Nephron (organoid): ENCODE results near the gene ECE2.

Experiments
- H3K27ac Mint-ChIP-seq, 3 experiments: 2 replicates each; pipeline ENCODE4 v1.8.0; 2020; ENCODE audit warnings: mixed read lengths in 3 of 3, mild to moderate bottlenecking in 2 of 3, moderate library complexity in 1 of 3
- H3K27me3 Mint-ChIP-seq: 2 replicates; pipeline ENCODE4 v1.8.0; 2021; ENCODE audit warnings: low read depth, mild to moderate bottlenecking, moderate library complexity, mixed read lengths
- H3K36me3 Mint-ChIP-seq: 2 replicates; pipeline ENCODE4 v1.8.0; 2020; ENCODE audit warnings: low read depth, mixed read lengths
- H3K4me1 Mint-ChIP-seq: 2 replicates; pipeline ENCODE4 v1.8.0; 2020; ENCODE audit warnings: mixed read lengths
- H3K4me3 Mint-ChIP-seq, 3 experiments: 2 replicates each; pipeline ENCODE4 v1.8.0; 2020; ENCODE audit warnings: mild to moderate bottlenecking in 3 of 3, mixed read lengths in 3 of 3, moderate library complexity in 2 of 3
- H3K9me3 Mint-ChIP-seq: 2 replicates; pipeline ENCODE4 v1.8.0; 2020; ENCODE audit warnings: mixed read lengths
- TF ChIP-seq, protein P1 (sequence below), 3 experiments: fragments of 200-600 bp; sonication (generic); IDR thresholded peaks; one replicate each; pipeline ENCODE4 v1.5.0; 2021; ENCODE audit warnings: antibody characterized with exemption in 3 of 3; ENCODE audit not compliant: unreplicated experiment in 3 of 3

Gene ECE2

DNA sequence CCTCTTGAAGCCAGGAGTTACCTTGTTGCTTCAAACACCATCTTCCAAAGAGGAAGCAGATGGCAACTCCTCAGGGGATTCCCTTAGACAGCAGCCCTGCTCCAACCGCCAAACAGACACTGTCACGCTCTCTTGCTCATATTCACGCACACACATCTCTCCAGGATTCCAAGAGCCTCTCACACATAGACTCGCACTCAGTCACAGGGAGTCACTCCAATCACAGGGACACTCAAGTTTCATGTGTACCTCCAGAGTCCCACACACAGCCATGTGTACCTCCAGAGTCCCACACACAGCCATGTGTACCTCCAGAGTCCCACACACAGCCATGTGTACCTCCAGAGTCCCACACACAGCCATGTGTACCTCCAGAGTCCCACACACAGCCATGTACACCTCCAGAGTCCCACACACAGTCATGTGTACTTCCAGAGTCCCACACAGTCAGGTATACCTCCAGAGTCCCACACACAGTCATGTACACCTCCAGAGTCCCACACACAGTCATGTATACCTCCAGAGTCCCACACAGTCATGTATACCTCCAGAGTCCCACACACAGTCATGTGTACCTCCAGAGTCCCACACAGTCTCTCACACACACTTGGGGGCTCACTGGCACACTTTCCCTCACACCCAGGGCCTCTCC is 40.3 kb upstream of the ECE2 start:
- TF ChIP-seq, protein P1, sequence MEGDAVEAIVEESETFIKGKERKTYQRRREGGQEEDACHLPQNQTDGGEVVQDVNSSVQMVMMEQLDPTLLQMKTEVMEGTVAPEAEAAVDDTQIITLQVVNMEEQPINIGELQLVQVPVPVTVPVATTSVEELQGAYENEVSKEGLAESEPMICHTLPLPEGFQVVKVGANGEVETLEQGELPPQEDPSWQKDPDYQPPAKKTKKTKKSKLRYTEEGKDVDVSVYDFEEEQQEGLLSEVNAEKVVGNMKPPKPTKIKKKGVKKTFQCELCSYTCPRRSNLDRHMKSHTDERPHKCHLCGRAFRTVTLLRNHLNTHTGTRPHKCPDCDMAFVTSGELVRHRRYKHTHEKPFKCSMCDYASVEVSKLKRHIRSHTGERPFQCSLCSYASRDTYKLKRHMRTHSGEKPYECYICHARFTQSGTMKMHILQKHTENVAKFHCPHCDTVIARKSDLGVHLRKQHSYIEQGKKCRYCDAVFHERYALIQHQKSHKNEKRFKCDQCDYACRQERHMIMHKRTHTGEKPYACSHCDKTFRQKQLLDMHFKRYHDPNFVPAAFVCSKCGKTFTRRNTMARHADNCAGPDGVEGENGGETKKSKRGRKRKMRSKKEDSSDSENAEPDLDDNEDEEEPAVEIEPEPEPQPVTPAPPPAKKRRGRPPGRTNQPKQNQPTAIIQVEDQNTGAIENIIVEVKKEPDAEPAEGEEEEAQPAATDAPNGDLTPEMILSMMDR (IDR thresholded peaks at IDR 0.05; ENCODE audit: unreplicated experiment in 3 of 3) = no peak
- Mint-ChIP-seq H3K4me3 (no peak overlapping the region), H3K27me3 (peaks cover 61% of the 10 kb centered on the region), H3K36me3 (no peaks in the 10 kb centered on the region), H3K27ac (no peak overlapping the region), H3K4me1 (peaks cover 8% of the 10 kb centered on the region), H3K9me3 (no peaks in the 10 kb centered on the region)

DNA sequence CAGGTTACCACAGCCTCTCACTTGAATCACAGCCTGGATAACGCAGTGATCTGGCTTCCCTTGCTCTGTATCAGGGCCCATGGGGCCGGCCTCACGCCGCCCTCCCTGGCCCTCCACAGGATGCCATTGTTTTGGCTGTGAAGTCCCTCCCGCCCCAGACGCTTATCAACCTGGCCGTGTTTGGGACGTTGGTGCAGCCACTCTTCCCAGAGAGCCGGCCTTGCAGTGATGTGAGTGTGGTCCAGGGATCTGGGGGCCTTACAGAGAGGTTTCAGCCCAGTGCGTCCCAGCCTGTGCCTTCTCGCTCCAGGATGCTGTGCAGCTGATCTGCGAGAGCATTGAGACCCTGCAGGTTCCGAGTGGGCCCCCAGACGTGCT is 39.8 kb upstream of the ECE2 start:
- TF ChIP-seq, protein P1 (IDR thresholded peaks at IDR 0.05; ENCODE audit: unreplicated experiment in 3 of 3) = no peak
- H3K4me3 Mint-ChIP-seq = no peak overlapping the region
- no peaks in the 10 kb centered on the region for H3K9me3 Mint-ChIP-seq
- H3K27me3 Mint-ChIP-seq = peaks cover 58% of the 10 kb centered on the region
- peaks cover 7% of the 10 kb centered on the region for H3K4me1 Mint-ChIP-seq
- no peaks in the 10 kb centered on the region for H3K36me3 Mint-ChIP-seq
- H3K27ac Mint-ChIP-seq = no peak overlapping the region

DNA sequence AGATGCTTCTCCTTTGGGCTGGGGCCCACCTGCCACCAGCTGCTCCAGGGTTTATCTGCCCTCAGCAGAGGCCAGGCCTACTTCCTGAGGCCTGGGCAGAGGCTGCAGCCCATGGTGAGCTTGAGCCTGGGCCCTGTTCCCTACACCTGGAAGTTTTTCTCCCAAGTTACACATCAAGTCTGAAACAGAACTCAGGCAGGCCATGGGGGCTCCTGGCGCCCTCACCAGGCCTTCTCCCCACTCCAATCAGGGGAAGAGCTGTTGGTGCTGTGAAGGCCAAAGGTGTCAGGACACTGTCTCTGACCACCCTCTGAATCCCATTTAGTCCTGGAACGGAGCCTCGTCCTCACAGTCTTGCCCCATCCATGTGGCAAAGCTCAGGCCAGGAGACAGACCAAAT is 39.2 kb upstream of the ECE2 start:
- H3K27me3 Mint-ChIP-seq = peaks cover 52% of the 10 kb centered on the region
- H3K36me3 Mint-ChIP-seq = no peaks in the 10 kb centered on the region
- H3K4me1 Mint-ChIP-seq = peaks cover 1% of the 10 kb centered on the region
- H3K27ac Mint-ChIP-seq = no peak overlapping the region
- H3K4me3 Mint-ChIP-seq = no peak overlapping the region
- TF ChIP-seq, protein P1 (IDR thresholded peaks at IDR 0.05; ENCODE audit: unreplicated experiment in 3 of 3) = no peak
- H3K9me3 Mint-ChIP-seq = no peaks in the 10 kb centered on the region

DNA sequence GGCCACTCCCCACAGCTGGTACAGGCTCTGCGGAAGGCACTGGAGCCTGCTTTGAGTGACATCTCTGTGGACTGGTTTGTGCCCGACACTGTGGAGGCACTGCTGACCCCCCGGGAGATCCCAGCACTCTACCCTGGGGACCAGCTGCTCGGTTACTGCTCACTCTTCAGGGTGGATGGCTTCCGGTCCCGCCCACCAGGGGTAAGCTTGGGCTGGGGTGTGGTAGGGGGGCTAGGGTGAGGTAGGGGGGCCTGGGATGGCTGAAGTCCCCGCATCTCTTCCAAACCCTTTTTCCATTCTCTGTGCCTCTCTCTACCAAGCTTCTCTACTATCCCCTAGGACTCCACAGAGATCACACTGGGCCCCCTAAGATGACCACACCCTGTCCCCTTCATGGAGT is 38.6 kb upstream of the ECE2 start:
- H3K4me1 Mint-ChIP-seq = no peaks in the 10 kb centered on the region
- TF ChIP-seq, protein P1 (IDR thresholded peaks at IDR 0.05; ENCODE audit: unreplicated experiment in 3 of 3) = no peak
- no peak overlapping the region for H3K4me3 Mint-ChIP-seq
- H3K36me3 Mint-ChIP-seq = peaks cover 1% of the 10 kb centered on the region
- peaks cover 46% of the 10 kb centered on the region for H3K27me3 Mint-ChIP-seq
- H3K27ac Mint-ChIP-seq = no peak overlapping the region
- no peaks in the 10 kb centered on the region for H3K9me3 Mint-ChIP-seq

DNA sequence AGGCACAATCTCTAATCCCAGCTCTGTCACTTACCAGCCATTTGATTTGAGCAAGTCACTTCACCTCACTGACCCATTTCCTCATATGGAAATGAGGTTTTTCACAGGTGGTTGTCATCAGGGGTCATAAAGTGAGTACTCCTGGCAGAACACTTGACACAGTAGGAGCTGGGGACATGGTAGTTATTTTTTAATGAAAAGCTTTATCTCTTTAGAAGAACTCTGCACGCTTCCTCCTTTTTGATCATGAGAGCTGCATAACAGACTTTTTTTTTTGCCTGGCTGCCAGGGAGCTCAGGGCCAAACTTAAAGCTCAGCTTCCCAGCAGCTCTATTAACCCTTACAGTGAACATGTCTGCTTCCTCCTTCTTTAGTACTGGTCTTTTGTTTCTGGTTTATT is 38.0 kb upstream of the ECE2 start:
- H3K36me3 Mint-ChIP-seq = peaks cover 7% of the 10 kb centered on the region
- H3K27ac Mint-ChIP-seq = no peak overlapping the region
- H3K4me1 Mint-ChIP-seq = no peaks in the 10 kb centered on the region
- peaks cover 40% of the 10 kb centered on the region for H3K27me3 Mint-ChIP-seq
- TF ChIP-seq, protein P1 (IDR thresholded peaks at IDR 0.05; ENCODE audit: unreplicated experiment in 3 of 3) = no peak
- no peaks in the 10 kb centered on the region for H3K9me3 Mint-ChIP-seq
- H3K4me3 Mint-ChIP-seq = no peak overlapping the region

DNA sequence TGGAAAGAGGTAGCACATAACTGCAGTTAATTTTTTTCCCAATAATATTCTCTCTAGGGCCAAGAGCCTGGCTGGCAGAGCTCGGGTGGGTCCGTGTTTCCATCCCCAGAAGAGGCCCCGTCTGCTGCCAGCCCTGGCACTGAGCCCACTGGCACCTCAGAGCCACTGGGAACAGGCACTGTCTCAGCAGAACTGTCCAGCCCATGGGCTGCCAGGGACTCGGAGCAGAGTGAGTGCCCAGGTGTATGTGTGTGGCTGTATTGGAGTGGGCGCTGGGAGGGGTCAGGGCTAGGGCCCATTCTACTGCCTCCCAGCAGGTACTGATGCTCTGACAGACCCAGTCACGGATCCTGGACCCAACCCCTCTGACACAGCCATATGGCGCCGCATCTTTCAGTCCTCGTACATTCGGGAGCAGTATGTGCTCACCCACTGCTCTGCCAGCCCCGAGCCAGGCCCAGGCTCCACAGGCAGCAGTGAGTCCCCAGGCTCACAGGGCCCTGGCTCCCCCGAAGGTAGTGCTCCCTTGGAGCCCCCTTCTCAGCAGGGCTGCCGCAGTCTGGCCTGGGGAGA is 37.5 kb upstream of the ECE2 start:
- no peak overlapping the region for H3K4me3 Mint-ChIP-seq
- peaks cover 36% of the 10 kb centered on the region for H3K27me3 Mint-ChIP-seq
- TF ChIP-seq, protein P1 (IDR thresholded peaks at IDR 0.05; ENCODE audit: unreplicated experiment in 3 of 3) = no peak
- H3K4me1 Mint-ChIP-seq = no peaks in the 10 kb centered on the region
- no peak overlapping the region for H3K27ac Mint-ChIP-seq
- peaks cover 13% of the 10 kb centered on the region for H3K36me3 Mint-ChIP-seq
- H3K9me3 Mint-ChIP-seq = no peaks in the 10 kb centered on the region
